NCI-H2107 (cell line): Measurements from ENCODE around the gene ITGB5.
"Not testable (repeated sequence)": the region's sequence is repeated elsewhere in the genome, so short reads cannot be mapped to it uniquely, and the experiment has no call there.

Experiments
- DNase-seq: peaks from one replicate; lab custom pipeline; 2025; lab: John Stamatoyannopoulos, UW

The ITGB5 gene

GRCh38 chr3:124814620-124815421 is 72.3 kb downstream of the ITGB5 start:
- no peak for DNase-seq

- DNase-seq = no peak
Observed at GRCh38 chr3:124813541-124813940, 73.6 kb downstream of the ITGB5 start.

- no peak for DNase-seq
Observed at GRCh38 chr3:124812291-124813265, 74.6 kb downstream of the ITGB5 start.

- DNase-seq = no peak
Observed at GRCh38 chr3:124811436-124811835, 75.7 kb downstream of the ITGB5 start.

- DNase-seq = no peak
Observed at GRCh38 chr3:124810970-124811369, 76.2 kb downstream of the ITGB5 start.

GRCh38 chr3:124809039-124809438 is 78.1 kb downstream of the ITGB5 start:
- DNase-seq = no peak

GRCh38 chr3:124805671-124806070 is 81.5 kb downstream of the ITGB5 start:
- DNase-seq = no peak

- no peak for DNase-seq
Observed at GRCh38 chr3:124804875-124805274, 82.3 kb downstream of the ITGB5 start.

GRCh38 chr3:124802702-124803101 is 84.5 kb downstream of the ITGB5 start:
- no peak for DNase-seq

GRCh38 chr3:124802061-124802698 is 85.0 kb downstream of the ITGB5 start:
- DNase-seq = no peak

- no peak for DNase-seq
Observed at GRCh38 chr3:124800511-124801258, 86.5 kb downstream of the ITGB5 start.

- DNase-seq = no peak
Observed at GRCh38 chr3:124800076-124800475, 87.1 kb downstream of the ITGB5 start.

GRCh38 chr3:124799676-124800075 is 87.5 kb downstream of the ITGB5 start:
- DNase-seq = no peak

- no peak for DNase-seq
Observed at GRCh38 chr3:124797426-124797945, 89.7 kb downstream of the ITGB5 start.

GRCh38 chr3:124796477-124796876 is 90.7 kb downstream of the ITGB5 start:
- no peak for DNase-seq

GRCh38 chr3:124793054-124793739 is 94.0 kb downstream of the ITGB5 start:
- no peak for DNase-seq

- no peak for DNase-seq
Observed at GRCh38 chr3:124792341-124793040, 94.7 kb downstream of the ITGB5 start.

- DNase-seq = no peak
Observed at GRCh38 chr3:124791639-124792151, 95.5 kb downstream of the ITGB5 start.

- no peak for DNase-seq
Observed at GRCh38 chr3:124791142-124791541, 96.0 kb downstream of the ITGB5 start.

GRCh38 chr3:124789103-124789502 is 98.1 kb downstream of the ITGB5 start:
- not testable (repeated sequence) for DNase-seq
